Stomach (tissue), 9 donors: ENCODE data around the gene BRIX1. TPM values are rescaled to one million over a fixed set of nuclear protein-coding genes. Genes with fewer than 3 reads are reported as not detected.

Source experiments
- DNase-seq, 2 donors: peaks; one replicate each; pipeline versions ENCODE4 v3.0.0 to v3.0.0-alpha.2; 2013 to 2019
- H3K27ac ChIP-seq, 5 donors: fragments of 200-600 bp in 4 of 5; sonication (generic) in 4 of 5; one replicate each; pipeline ENCODE4 v1.5.1; 2013 to 2019; ENCODE audit warnings: mild to moderate bottlenecking in 1 of 5, moderate library complexity in 1 of 5
- H3K27me3 ChIP-seq, 3 donors: fragments of 200-600 bp; sonication (generic); one replicate each; pipeline ENCODE4 v1.5.1; 2017 to 2019; ENCODE audit warnings: mixed run types in 1 of 3
- H3K36me3 ChIP-seq, 4 donors: fragments of 200-600 bp; sonication (generic); 1 replicate in 3 of 4; 2 replicates in 1 of 4; pipeline ENCODE4 v1.5.1; 2016 to 2019
- H3K4me1 ChIP-seq, 4 donors: fragments of 200-600 bp; sonication (generic); one replicate each; pipeline ENCODE4 v1.5.1; 2016 to 2019
- H3K4me3 ChIP-seq, 4 donors: fragments of 200-600 bp; sonication (generic) in 3 of 4; one replicate each; pipeline ENCODE4 v1.5.1; 2016 to 2019; ENCODE audit warnings: mild to moderate bottlenecking in 1 of 4
- H3K9me3 ChIP-seq, 4 donors: fragments of 200-600 bp; sonication (generic); one replicate each; pipeline ENCODE4 v1.5.1; 2016 to 2019
- EP300 ChIP-seq: sonication (generic); formaldehyde crosslinking; IDR thresholded peaks from one replicate; pipeline ENCODE4 v1.6.1; 2017; ENCODE audit warnings: antibody characterized with exemption
- POLR2A ChIP-seq, 4 donors: fragments of 450-650 bp; IDR thresholded peaks; one replicate each; pipeline ENCODE4 v1.6.1; 2016; ENCODE audit warnings: antibody characterized with exemption in 4 of 4, control low read depth in 2 of 4, mild to moderate bottlenecking in 1 of 4, moderate library complexity in 1 of 4
- POLR2AphosphoS5 ChIP-seq, 3 donors: sonication (generic); formaldehyde crosslinking; IDR thresholded peaks; one replicate each; pipeline ENCODE4 v1.6.1; 2016; ENCODE audit warnings: antibody characterized with exemption in 3 of 3
- WGBS, 5 donors: extraction: QIAGEN DNeasy Blood & Tissue Kit in 3 of 5; methylation state at CpG; one replicate each; pipeline versions ENCODE4 v1.1.5 to v1.1.7; 2013 to 2018; 5-methylcytosine and 5-hydroxymethylcytosine counted together
- intact Hi-C: fragments of 100-400 bp; cut with DNase I; formaldehyde crosslinking; loops from one replicate; pipeline ENCODE4 v1.15.1; 2023; ENCODE audit warnings: low total_unique reads
- polyA plus RNA-seq, 3 donors: library from polyadenylated mRNA; stranded (reverse); fragments of 200-250 nt; gene quantifications; one replicate each; pipeline ENCODE4 v1.2.3, GENCODE V29; 2013
- total RNA-seq, 5 donors: library from RNA; depleted of rRNA; stranded (reverse); fragments of >200 nt; gene quantifications; one replicate each; pipeline versions ENCODE4 v1.1.0 to v1.2.3, GENCODE V29; 2014 to 2016
- TF ChIP-seq, protein P1 (sequence below), 7 experiments: fragments of 450-650 bp in 4 of 7; fragments of 200-600 bp in 3 of 7; sonication (generic) in 3 of 7; IDR thresholded peaks; one replicate each; pipeline ENCODE4 v1.5.1; 2016 to 2019; ENCODE audit warnings: antibody characterized with exemption in 7 of 7, control low read depth in 2 of 7, mild to moderate bottlenecking in 1 of 7
- donor health status: healthy with polysubstance abuse.
- donor health status: Bipolar disorder and iron deficiency.
- donor health status: healthy.

Gene BRIX1
- total and polyA plus RNA-seq, 8 donors, result 3.8 to 36.2 (median 18.3) TPM; not detected in 1

DNA sequence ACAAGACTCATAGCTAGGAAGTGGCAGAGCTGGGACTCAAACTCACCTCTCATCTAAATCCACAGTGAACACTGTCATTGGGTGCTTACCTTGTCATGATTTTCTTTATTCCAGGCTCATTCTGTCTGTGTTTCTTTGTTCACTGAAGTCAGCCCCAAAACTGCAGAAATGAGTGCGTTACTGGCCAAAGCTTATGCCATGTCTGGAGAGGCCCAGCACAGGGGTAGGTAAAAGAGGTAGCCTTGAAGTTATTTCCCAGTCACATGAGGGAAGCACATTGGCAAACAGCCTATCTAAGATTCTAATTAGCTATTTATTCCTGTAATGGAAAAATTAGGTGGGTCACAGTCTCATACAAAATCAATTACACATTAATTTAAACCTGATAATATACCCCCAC lies 46.7 kb upstream of the BRIX1 start:
- no peaks in the 10 kb centered on the region for H3K4me1 ChIP-seq
- H3K36me3 ChIP-seq, result no peaks in the 10 kb centered on the region
- TF ChIP-seq, protein P1, sequence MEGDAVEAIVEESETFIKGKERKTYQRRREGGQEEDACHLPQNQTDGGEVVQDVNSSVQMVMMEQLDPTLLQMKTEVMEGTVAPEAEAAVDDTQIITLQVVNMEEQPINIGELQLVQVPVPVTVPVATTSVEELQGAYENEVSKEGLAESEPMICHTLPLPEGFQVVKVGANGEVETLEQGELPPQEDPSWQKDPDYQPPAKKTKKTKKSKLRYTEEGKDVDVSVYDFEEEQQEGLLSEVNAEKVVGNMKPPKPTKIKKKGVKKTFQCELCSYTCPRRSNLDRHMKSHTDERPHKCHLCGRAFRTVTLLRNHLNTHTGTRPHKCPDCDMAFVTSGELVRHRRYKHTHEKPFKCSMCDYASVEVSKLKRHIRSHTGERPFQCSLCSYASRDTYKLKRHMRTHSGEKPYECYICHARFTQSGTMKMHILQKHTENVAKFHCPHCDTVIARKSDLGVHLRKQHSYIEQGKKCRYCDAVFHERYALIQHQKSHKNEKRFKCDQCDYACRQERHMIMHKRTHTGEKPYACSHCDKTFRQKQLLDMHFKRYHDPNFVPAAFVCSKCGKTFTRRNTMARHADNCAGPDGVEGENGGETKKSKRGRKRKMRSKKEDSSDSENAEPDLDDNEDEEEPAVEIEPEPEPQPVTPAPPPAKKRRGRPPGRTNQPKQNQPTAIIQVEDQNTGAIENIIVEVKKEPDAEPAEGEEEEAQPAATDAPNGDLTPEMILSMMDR (IDR thresholded peaks at IDR 0.05), result no peak
- TF ChIP-seq EP300, result no peak
- no peak overlapping the region for H3K27ac ChIP-seq
- intact Hi-C loops, result no loop called here
- H3K4me3 ChIP-seq, result no peak overlapping the region
- no peaks in the 10 kb centered on the region for H3K9me3 ChIP-seq
- DNase-seq, result no peak
- WGBS, 5 donors, result 91 to 100% (median 93%) methylated on average over 1 of the region's 1 CpG
- H3K27me3 ChIP-seq, result no peaks in the 10 kb centered on the region

- no peak for DNase-seq
- TF ChIP-seq POLR2A (IDR thresholded peaks at IDR 0.05) (no peak), POLR2AphosphoS5 (IDR thresholded peaks at IDR 0.05) (no peak), EP300 (no peak)
- TF ChIP-seq, protein P1 (IDR thresholded peaks at IDR 0.05), result no peak
- intact Hi-C loops, result no loop called here
- Histone ChIP-seq H3K4me3 (no peak overlapping the region), H3K27me3 (no peaks in the 10 kb centered on the region), H3K27ac (no peak overlapping the region), H3K9me3 (no peaks in the 10 kb centered on the region), H3K4me1 (no peaks in the 10 kb centered on the region), H3K36me3 (no peaks in the 10 kb centered on the region)
- 51 to 73% (median 68%) methylated on average over 1 of the region's 1 CpG for WGBS, 5 donors
These were observed 46.3 kb upstream of the BRIX1 start for GRCh38 chr5:34869256-34869655.

GRCh38 chr5:34870382-34870781 lies 45.1 kb upstream of the BRIX1 start:
- no peak for DNase-seq
- Histone ChIP-seq H3K27ac (no peak overlapping the region), H3K36me3 (no peaks in the 10 kb centered on the region), H3K4me3 (no peak overlapping the region), H3K9me3 (peaks cover 0 to 4% (median 0%) of the 10 kb centered on the region in 4 donors), H3K4me1 (no peaks in the 10 kb centered on the region), H3K27me3 (no peaks in the 10 kb centered on the region)
- TF ChIP-seq EP300 (no peak), POLR2AphosphoS5 (IDR thresholded peaks at IDR 0.05) (no peak), POLR2A (IDR thresholded peaks at IDR 0.05) (no peak)
- TF ChIP-seq, protein P1 (IDR thresholded peaks at IDR 0.05), result no peak
- 93 to 95% (median 95%) methylated on average over 2 of the region's 2 CpGs for WGBS, 5 donors
- intact Hi-C loops, result no loop called here

DNA sequence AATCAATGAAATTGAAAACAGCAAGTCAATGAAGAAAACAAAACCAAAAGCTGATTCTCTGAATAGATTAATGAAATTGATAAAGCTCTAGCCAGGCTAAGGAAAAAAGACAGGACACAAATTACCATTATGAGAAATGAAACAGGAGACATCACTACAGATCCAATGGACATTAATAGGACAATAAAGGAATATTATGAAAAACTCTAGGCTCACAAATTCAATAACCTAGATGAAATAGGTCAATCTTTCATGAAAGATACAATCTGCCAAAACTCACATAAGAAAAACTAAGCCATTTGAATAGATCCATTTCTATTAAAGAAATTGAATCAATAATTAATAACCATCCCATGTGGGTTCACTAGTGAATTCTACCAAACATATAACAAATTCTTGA lies 39.2 kb upstream of the BRIX1 start:
- H3K4me1 ChIP-seq, result no peaks in the 10 kb centered on the region
- intact Hi-C loops, result no loop called here
- H3K36me3 ChIP-seq, result no peaks in the 10 kb centered on the region
- peaks cover 0 to 13% (median 3%) of the 10 kb centered on the region in 4 donors for H3K9me3 ChIP-seq
- no peaks in the 10 kb centered on the region for H3K27me3 ChIP-seq
- TF ChIP-seq, protein P1 (IDR thresholded peaks at IDR 0.05), result no peak
- TF ChIP-seq POLR2A (IDR thresholded peaks at IDR 0.05) (no peak), EP300 (no peak), POLR2AphosphoS5 (IDR thresholded peaks at IDR 0.05) (no peak)
- H3K27ac ChIP-seq, result no peak overlapping the region
- H3K4me3 ChIP-seq, result no peak overlapping the region
- DNase-seq, result no peak
